Peyer's patch (tissue), 4 donors: ENCODE measurements around the gene B4GALT1.

Source experiments
- POLR2A ChIP-seq, 2 donors: fragments of 450-650 bp; IDR thresholded peaks; one replicate each; pipeline ENCODE4 v1.5.1; 2017; ENCODE audit warnings: antibody characterized with exemption in 2 of 2, mild to moderate bottlenecking in 2 of 2, moderate library complexity in 2 of 2
- TF ChIP-seq, protein P1 (sequence below), 6 experiments: fragments of 450-650 bp in 4 of 6; fragments of 200-600 bp in 2 of 6; sonication (generic) in 1 of 6; IDR thresholded peaks; one replicate each; pipeline ENCODE4 v1.5.1; 2017 to 2019; ENCODE audit warnings: antibody characterized with exemption in 6 of 6, mild to moderate bottlenecking in 3 of 6, moderate library complexity in 1 of 6

DNA sequence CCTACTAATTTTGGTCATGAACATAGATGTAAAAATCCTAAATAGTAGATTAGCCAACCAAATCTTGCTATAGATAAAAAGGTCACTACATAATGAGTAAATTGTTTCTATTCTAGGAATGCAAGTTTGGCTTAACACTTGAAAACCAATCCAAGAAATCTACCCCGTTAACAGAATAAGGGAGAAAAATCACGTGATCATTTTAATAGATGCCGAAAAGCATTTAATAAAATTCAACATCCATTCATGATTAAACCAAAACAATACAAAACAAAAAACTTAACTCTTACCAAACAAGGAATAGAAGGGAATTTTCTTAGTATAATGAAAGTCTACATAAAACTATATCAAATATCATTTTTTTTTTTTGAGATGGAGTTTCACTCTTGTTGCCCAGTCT lies 69.9 kb downstream of the B4GALT1 start:
- no peak for TF ChIP-seq POLR2A (IDR thresholded peaks at IDR 0.05)
- TF ChIP-seq, protein P1, sequence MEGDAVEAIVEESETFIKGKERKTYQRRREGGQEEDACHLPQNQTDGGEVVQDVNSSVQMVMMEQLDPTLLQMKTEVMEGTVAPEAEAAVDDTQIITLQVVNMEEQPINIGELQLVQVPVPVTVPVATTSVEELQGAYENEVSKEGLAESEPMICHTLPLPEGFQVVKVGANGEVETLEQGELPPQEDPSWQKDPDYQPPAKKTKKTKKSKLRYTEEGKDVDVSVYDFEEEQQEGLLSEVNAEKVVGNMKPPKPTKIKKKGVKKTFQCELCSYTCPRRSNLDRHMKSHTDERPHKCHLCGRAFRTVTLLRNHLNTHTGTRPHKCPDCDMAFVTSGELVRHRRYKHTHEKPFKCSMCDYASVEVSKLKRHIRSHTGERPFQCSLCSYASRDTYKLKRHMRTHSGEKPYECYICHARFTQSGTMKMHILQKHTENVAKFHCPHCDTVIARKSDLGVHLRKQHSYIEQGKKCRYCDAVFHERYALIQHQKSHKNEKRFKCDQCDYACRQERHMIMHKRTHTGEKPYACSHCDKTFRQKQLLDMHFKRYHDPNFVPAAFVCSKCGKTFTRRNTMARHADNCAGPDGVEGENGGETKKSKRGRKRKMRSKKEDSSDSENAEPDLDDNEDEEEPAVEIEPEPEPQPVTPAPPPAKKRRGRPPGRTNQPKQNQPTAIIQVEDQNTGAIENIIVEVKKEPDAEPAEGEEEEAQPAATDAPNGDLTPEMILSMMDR (IDR thresholded peaks at IDR 0.05): no peak
